Measurements from ENCODE around the gene CSGALNACT2. TPM values are rescaled to one million over a fixed set of nuclear protein-coding genes. Genes with fewer than 3 reads are reported as not detected.

Gene CSGALNACT2
- total RNA-seq, 4 donors from 2014 or later, result 29.1 to 43.3 (median 34.7) TPM

GRCh38 chr10:43205681-43206390 lies 67.6 kb downstream of the CSGALNACT2 start:
- TF ChIP-seq, protein P1, sequence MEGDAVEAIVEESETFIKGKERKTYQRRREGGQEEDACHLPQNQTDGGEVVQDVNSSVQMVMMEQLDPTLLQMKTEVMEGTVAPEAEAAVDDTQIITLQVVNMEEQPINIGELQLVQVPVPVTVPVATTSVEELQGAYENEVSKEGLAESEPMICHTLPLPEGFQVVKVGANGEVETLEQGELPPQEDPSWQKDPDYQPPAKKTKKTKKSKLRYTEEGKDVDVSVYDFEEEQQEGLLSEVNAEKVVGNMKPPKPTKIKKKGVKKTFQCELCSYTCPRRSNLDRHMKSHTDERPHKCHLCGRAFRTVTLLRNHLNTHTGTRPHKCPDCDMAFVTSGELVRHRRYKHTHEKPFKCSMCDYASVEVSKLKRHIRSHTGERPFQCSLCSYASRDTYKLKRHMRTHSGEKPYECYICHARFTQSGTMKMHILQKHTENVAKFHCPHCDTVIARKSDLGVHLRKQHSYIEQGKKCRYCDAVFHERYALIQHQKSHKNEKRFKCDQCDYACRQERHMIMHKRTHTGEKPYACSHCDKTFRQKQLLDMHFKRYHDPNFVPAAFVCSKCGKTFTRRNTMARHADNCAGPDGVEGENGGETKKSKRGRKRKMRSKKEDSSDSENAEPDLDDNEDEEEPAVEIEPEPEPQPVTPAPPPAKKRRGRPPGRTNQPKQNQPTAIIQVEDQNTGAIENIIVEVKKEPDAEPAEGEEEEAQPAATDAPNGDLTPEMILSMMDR (IDR thresholded peaks at IDR 0.05), result no peak
- TF ChIP-seq POLR2A (IDR thresholded peaks at IDR 0.05), result no peak
- Histone ChIP-seq H3K27me3 (no peaks in the 10 kb centered on the region), H3K36me3 (peaks cover 0 to 6% (median 0%) of the 10 kb centered on the region in 3 donors), H3K9me3 (no peaks in the 10 kb centered on the region), H3K27ac (peak overlapping the region in 3 of 4 donors; percentile 9 to 90 (median 70)), H3K4me1 (peaks cover 0 to 42% (median 19%) of the 10 kb centered on the region in 4 donors), H3K4me3 (no peak overlapping the region)
- WGBS, 2 donors, result 89 to 94% methylated on average over 6 to 20 of the region's 20 CpGs
- peak in 1 of 2 donors; percentile 7 for DNase-seq (ENCODE audit: low spot score in 2 of 2)

- TF ChIP-seq EP300 (IDR thresholded peaks at IDR 0.05) (no peak), POLR2A (IDR thresholded peaks at IDR 0.05) (no peak)
- TF ChIP-seq, protein P1 (IDR thresholded peaks at IDR 0.05), result no peak
- H3K27me3 ChIP-seq, result no peaks in the 10 kb centered on the region
- H3K4me1 ChIP-seq, result peaks cover 0 to 38% (median 17%) of the 10 kb centered on the region in 4 donors
- peak in 1 of 2 donors; percentile 7 for DNase-seq (ENCODE audit: low spot score in 2 of 2)
- 75 to 79% methylated on average over 8 to 12 of the region's 13 CpGs for WGBS, 2 donors
- no peaks in the 10 kb centered on the region for H3K36me3 ChIP-seq
- H3K4me3 ChIP-seq, result no peak overlapping the region
- H3K27ac ChIP-seq, result peak overlapping the region in 2 of 4 donors; percentile 70 to 90
- no peaks in the 10 kb centered on the region for H3K9me3 ChIP-seq
Measured at GRCh38 chr10:43206391-43207235, 68.4 kb downstream of the CSGALNACT2 start.

DNA sequence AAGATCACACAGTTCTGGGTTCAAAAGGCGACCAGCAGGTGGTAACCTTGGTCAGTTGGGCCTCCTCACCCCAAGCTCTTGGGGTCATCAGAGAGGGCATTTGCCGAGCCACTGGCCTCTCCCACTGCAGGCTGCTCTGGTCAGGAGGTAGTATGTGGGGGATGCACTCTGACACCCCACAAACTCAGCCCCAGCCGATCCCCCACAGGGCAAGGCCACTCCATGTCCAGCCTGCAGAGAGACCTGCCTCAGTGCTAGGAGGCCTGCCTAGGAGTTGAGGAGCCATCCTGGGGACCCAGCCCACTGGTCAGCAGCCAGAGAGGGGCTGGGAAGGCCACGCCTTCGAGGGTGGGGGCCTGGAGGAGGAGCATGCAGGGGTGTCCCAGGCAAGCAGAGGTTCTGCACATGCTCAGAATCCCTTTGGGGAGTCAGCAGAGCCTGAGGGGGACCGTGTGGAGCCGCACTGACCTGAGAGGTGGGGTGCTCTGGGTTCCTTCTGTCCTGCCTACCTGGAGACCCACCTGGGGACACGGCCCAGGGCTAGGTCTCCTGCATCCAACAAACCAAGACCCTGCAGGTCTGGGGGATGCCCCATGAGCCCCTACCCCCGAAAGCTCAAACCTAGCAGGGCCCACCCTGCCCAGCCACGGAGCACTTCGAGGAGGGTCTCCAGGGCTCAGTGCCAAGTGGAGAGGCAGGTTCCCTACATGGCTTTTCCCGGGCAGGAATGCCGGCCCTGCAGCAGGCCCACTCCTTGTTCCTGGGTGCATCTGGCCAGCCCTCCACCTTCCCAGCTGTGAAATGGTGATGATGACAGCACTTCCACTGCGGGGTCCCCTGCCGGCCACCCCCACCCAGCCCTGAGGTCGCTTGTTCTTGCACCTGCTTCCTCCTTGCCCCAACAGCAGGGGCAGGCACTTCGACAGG lies 70.2 kb downstream of the CSGALNACT2 start:
- peak overlapping the region in 2 of 4 donors; percentile 69 to 90 for H3K27ac ChIP-seq
- peaks cover 0 to 28% (median 2%) of the 10 kb centered on the region in 4 donors for H3K4me1 ChIP-seq
- no peaks in the 10 kb centered on the region for H3K36me3 ChIP-seq
- no peaks in the 10 kb centered on the region for H3K9me3 ChIP-seq
- H3K4me3 ChIP-seq, result no peak overlapping the region
- DNase-seq (ENCODE audit: low spot score in 2 of 2), result no peak
- 68 to 72% methylated on average over 6 to 12 of the region's 17 CpGs for WGBS, 2 donors
- H3K27me3 ChIP-seq, result no peaks in the 10 kb centered on the region
- no peak for TF ChIP-seq EP300 (IDR thresholded peaks at IDR 0.05)

GRCh38 chr10:43209074-43209455 lies 70.8 kb downstream of the CSGALNACT2 start:
- TF ChIP-seq EP300 (IDR thresholded peaks at IDR 0.05) (no peak), POLR2A (IDR thresholded peaks at IDR 0.05) (no peak)
- TF ChIP-seq, protein P1 (IDR thresholded peaks at IDR 0.05), result no peak
- H3K27me3 ChIP-seq, result no peaks in the 10 kb centered on the region
- peak overlapping the region in 2 of 4 donors; percentile 69 to 90 for H3K27ac ChIP-seq
- no peak for DNase-seq (ENCODE audit: low spot score in 2 of 2)
- no peak overlapping the region for H3K4me3 ChIP-seq
- WGBS, 2 donors, result 84 to 88% methylated on average over 7 of the region's 7 CpGs
- H3K4me1 ChIP-seq, result peaks cover 0 to 27% (median 2%) of the 10 kb centered on the region in 4 donors
- H3K9me3 ChIP-seq, result no peaks in the 10 kb centered on the region
- H3K36me3 ChIP-seq, result no peaks in the 10 kb centered on the region

DNA sequence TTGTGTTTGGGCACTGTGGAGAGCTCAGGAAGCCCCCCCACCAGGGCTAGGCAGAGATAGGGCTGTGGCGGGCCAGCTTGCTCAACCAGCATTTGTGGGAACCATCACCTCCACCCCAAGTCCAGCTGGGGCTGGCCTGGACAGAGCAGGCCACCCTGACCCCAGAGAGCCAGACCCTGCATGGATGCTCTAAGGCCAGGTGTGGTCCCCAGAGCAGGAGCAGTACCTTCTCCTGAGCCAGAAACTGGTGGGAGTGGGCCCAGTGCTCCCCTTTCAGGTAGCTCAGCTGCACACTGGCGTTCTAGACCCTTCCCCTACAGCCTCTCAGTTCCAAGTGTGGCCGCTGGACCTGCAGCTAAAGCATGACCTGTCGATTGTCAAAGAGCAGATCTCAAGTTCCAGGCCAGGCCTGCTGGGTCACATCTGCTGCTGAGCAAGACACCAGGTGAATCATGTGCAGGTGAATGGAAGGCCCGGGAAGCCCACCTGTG lies 71.5 kb downstream of the CSGALNACT2 start:
- Histone ChIP-seq H3K27ac (peak overlapping the region in 1 of 4 donors; percentile 90), H3K4me1 (peaks cover 0 to 29% (median 2%) of the 10 kb centered on the region in 4 donors), H3K36me3 (no peaks in the 10 kb centered on the region), H3K27me3 (no peaks in the 10 kb centered on the region), H3K4me3 (no peak overlapping the region), H3K9me3 (no peaks in the 10 kb centered on the region)
- DNase-seq (ENCODE audit: low spot score in 2 of 2), result no peak
- 82 to 86% methylated on average over 1 to 4 of the region's 5 CpGs for WGBS, 2 donors
- TF ChIP-seq EP300 (IDR thresholded peaks at IDR 0.05) (no peak), POLR2A (IDR thresholded peaks at IDR 0.05) (no peak)
- TF ChIP-seq, protein P1 (IDR thresholded peaks at IDR 0.05), result no peak
